HL-60 (cell line): ENCODE results near the gene NRCAM.

Source experiments
- DNase-seq, 2 experiments: peaks; one replicate each; pipeline ENCODE4 v3.0.0-alpha.2; 2010 to 2020; ENCODE audit warnings: low read depth in 1 of 2, low spot score in 1 of 2
- H3K27ac ChIP-seq: fragments of 250-450 bp; sonication (Bioruptor Pico); replicated peaks from 2 replicates; pipeline ENCODE4 v1.5.1; 2020; ENCODE audit warnings: mild to moderate bottlenecking, moderate library complexity
- H3K27me3 ChIP-seq: fragments of 250-450 bp; sonication (Bioruptor Pico); 2 replicates; pipeline ENCODE4 v1.5.1; 2021; ENCODE audit warnings: mild to moderate bottlenecking, moderate library complexity; ENCODE audit not compliant: insufficient read depth, poor library complexity, severe bottlenecking
- H3K4me3 ChIP-seq: replicated peaks from 2 replicates; pipeline ENCODE4 v1.5.1; 2011; ENCODE audit warnings: mild to moderate bottlenecking, control low read depth, low read length; ENCODE audit not compliant: insufficient read depth
- CTCF ChIP-seq: IDR thresholded peaks from one replicate; pipeline ENCODE4 v1.5.1; 2011; ENCODE audit warnings: low read length, control low read depth, inconsistent platforms; ENCODE audit not compliant: insufficient read depth
- GABPA ChIP-seq: IDR thresholded peaks from 2 replicates; pipeline ENCODE4 v1.6.1; 2012; ENCODE audit warnings: low read depth
- POLR2AphosphoS5 ChIP-seq: IDR thresholded peaks from 2 replicates; pipeline ENCODE4 v1.6.1; 2012; ENCODE audit warnings: low read depth
- REST ChIP-seq: IDR thresholded peaks from 2 replicates; pipeline ENCODE4 v1.6.1; 2012; ENCODE audit warnings: low read depth; ENCODE audit not compliant: insufficient replicate concordance
- SPI1 ChIP-seq: IDR thresholded peaks from 2 replicates; pipeline ENCODE4 v1.6.1; 2012; ENCODE audit warnings: low read depth, mild to moderate bottlenecking, borderline replicate concordance

The NRCAM gene

GRCh38 chr7:108322925-108323832, 133.1 kb downstream of the NRCAM start:
- TF ChIP-seq CTCF (no peak), SPI1 (no peak), REST (peak; percentile 53), GABPA (no peak), POLR2AphosphoS5 (no peak)
- no peaks in the 10 kb centered on the region for H3K27me3 ChIP-seq
- no peak for DNase-seq
- H3K27ac ChIP-seq, result no peak overlapping the region
- no peak overlapping the region for H3K4me3 ChIP-seq

- no peak overlapping the region for H3K27ac ChIP-seq
- no peak overlapping the region for H3K4me3 ChIP-seq
- no peak for DNase-seq
- no peak for TF ChIP-seq REST
- no peak for TF ChIP-seq POLR2AphosphoS5
- TF ChIP-seq CTCF, result no peak
- no peak for TF ChIP-seq GABPA
- TF ChIP-seq SPI1, result no peak
- H3K27me3 ChIP-seq, result no peaks in the 10 kb centered on the region
Measured at GRCh38 chr7:108322046-108322445, 134.2 kb downstream of the NRCAM start.

- TF ChIP-seq SPI1, result no peak
- TF ChIP-seq REST, result no peak
- TF ChIP-seq POLR2AphosphoS5, result no peak
- no peak for TF ChIP-seq GABPA
- no peak for TF ChIP-seq CTCF
- no peak overlapping the region for H3K27ac ChIP-seq
- DNase-seq, result no peak
Measured at GRCh38 chr7:108321359-108321758, 134.9 kb downstream of the NRCAM start.

More at GRCh38 chr7:108321359-108321758, 134.9 kb downstream of the NRCAM start:
- Histone ChIP-seq H3K4me3 (no peak overlapping the region), H3K27me3 (no peaks in the 10 kb centered on the region)
